Muscle layer of duodenum (tissue), 2 donors: ENCODE data around the gene PRSS23.
"Not testable (repeated sequence)": the region's sequence is repeated elsewhere in the genome, so short reads cannot be mapped to it uniquely, and the experiment has no call there.

Source experiments
- H3K27ac ChIP-seq: one replicate; pipeline ENCODE4 v1.7.0; 2013; ENCODE audit warnings: mild to moderate bottlenecking, low read length
- H3K27me3 ChIP-seq: one replicate; pipeline ENCODE4 v1.7.0; 2013; ENCODE audit warnings: low read depth, mild to moderate bottlenecking, control low read depth, low read length
- H3K36me3 ChIP-seq, 2 donors: one replicate each; pipeline ENCODE4 v1.7.0; 2013; ENCODE audit warnings: low read length in 2 of 2, control low read depth in 1 of 2, mild to moderate bottlenecking in 1 of 2; ENCODE audit not compliant: insufficient read depth in 2 of 2, control insufficient read depth in 1 of 2
- H3K4me1 ChIP-seq, 2 donors: one replicate each; pipeline ENCODE4 v1.7.0; 2013; ENCODE audit warnings: low read length in 2 of 2, mild to moderate bottlenecking in 2 of 2, control low read depth in 1 of 2, moderate library complexity in 1 of 2; ENCODE audit not compliant: insufficient read depth in 2 of 2, control insufficient read depth in 1 of 2
- H3K4me3 ChIP-seq, 2 donors: one replicate each; pipeline ENCODE4 v1.7.0; 2013; ENCODE audit warnings: low read length in 2 of 2, low read depth in 1 of 2, mild to moderate bottlenecking in 1 of 2
- H3K9me3 ChIP-seq, 2 donors: one replicate each; pipeline ENCODE4 v1.7.0; 2013; ENCODE audit warnings: low read length in 2 of 2, control low read depth in 1 of 2, mild to moderate bottlenecking in 1 of 2; ENCODE audit not compliant: control insufficient read depth in 1 of 2
- donor health status: healthy.

Gene PRSS23

DNA sequence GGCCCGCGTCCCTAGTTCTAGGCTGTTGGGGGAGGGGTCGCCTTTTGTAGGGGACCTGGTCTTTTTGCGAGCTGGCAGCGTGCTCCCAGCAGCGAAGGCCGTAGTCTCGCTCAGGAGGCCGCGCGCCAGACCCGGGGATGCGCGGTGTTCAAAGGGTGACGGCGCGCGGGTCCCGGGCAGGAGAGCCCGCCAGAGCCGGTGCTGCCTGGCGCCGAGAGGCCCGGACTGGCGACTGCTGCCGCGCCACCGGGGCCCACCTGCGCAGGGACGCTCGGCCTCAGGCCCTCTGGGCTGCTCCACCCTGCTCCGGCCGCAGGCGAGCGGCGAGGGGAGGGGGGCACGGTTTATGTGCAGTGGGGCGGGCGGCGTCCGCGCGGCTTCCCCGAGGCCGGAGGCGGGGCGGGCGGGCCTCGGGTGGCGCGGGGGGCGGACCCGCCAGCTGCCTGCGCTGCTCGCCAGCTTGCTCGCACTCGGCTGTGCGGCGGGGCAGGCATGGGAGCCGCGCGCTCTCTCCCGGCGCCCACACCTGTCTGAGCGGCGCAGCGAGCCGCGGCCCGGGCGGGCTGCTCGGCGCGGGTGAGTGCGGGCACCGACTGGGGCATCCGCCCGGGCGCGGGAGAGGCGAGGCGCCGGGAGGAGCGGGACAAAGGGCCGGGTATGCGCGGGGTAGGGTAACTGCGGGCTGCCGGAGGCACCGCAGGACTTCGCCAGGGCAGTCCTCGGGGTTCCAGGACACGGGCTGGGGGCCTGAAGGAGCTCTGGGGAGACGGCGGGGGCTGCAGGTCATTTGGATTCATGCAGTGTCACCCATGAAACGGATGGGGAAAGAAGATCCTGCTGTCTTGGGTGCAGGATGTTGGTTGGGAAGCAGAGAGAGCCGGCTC lies at the start of gene PRSS23:
Gene PRSS23 (plus strand): TSS at position 467 of the 884 bp plus-strand sequence. CDS start 7,102 bp downstream, outside the sequence.
- Histone ChIP-seq H3K4me1 (peaks cover 4 to 20% of the 10 kb centered on the region in 2 donors), H3K27me3 (no peaks in the 10 kb centered on the region), H3K36me3 (no peaks in the 10 kb centered on the region), H3K27ac (peak within 1 kb of the TSS; percentile 47), H3K4me3 (peak within 1 kb of the TSS; percentile 79 to 86), H3K9me3 (no peaks in the 10 kb centered on the region)

- Histone ChIP-seq H3K36me3 (no peaks in the 10 kb centered on the region), H3K27ac (no peak overlapping the region), H3K4me3 (no peak overlapping the region), H3K9me3 (no peaks in the 10 kb centered on the region), H3K27me3 (no peaks in the 10 kb centered on the region), H3K4me1 (no peaks in the 10 kb centered on the region)
These were observed 46.9 kb upstream of the PRSS23 start for GRCh38 chr11:86753459-86753858.

- H3K4me3 ChIP-seq: no peak overlapping the region
- H3K27ac ChIP-seq: no peak overlapping the region
- no peaks in the 10 kb centered on the region for H3K36me3 ChIP-seq
These were observed 45.2 kb upstream of the PRSS23 start for GRCh38 chr11:86755146-86755545.

GRCh38 chr11:86758171-86758570 lies 42.2 kb upstream of the PRSS23 start:
- Histone ChIP-seq H3K27me3 (no peaks in the 10 kb centered on the region), H3K36me3 (no peaks in the 10 kb centered on the region), H3K4me3 (no peak overlapping the region), H3K9me3 (no peaks in the 10 kb centered on the region), H3K4me1 (no peaks in the 10 kb centered on the region), H3K27ac (no peak overlapping the region)

More at GRCh38 chr11:86755146-86755545, 45.2 kb upstream of the PRSS23 start:
- no peaks in the 10 kb centered on the region for H3K27me3 ChIP-seq
- no peaks in the 10 kb centered on the region for H3K4me1 ChIP-seq
- no peaks in the 10 kb centered on the region for H3K9me3 ChIP-seq

- Histone ChIP-seq H3K4me1 (no peaks in the 10 kb centered on the region), H3K27me3 (no peaks in the 10 kb centered on the region), H3K27ac (no peak overlapping the region), H3K4me3 (no peak overlapping the region), H3K36me3 (no peaks in the 10 kb centered on the region), H3K9me3 (no peaks in the 10 kb centered on the region)
These were observed 39.8 kb upstream of the PRSS23 start for GRCh38 chr11:86760577-86760976.

GRCh38 chr11:86761978-86762377 lies 38.4 kb upstream of the PRSS23 start:
- H3K9me3 ChIP-seq: no peaks in the 10 kb centered on the region
- no peaks in the 10 kb centered on the region for H3K27me3 ChIP-seq
- H3K4me1 ChIP-seq: no peaks in the 10 kb centered on the region
- H3K27ac ChIP-seq: no peak overlapping the region
- no peaks in the 10 kb centered on the region for H3K36me3 ChIP-seq
- no peak overlapping the region for H3K4me3 ChIP-seq

DNA sequence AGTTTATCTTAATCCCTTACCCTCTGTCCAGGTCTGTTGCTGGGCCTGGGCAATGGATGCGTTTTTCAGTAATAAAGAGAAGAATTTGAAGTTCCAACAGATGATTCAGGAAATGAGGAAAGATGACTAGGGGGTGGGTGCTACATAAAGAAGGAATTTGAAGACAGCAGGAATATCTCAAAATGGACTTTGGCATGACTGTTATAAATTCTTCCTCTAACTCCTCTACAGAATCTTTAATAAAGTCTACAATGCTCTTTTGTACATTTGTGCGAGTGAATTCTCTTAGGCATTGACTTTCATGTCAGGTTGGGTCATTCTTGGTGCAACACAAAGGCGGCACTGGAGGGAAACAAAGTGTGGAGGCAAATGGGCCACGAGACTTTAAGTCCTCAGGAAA lies 35.1 kb upstream of the PRSS23 start:
- Histone ChIP-seq H3K4me3 (no peak overlapping the region), H3K9me3 (no peaks in the 10 kb centered on the region), H3K36me3 (no peaks in the 10 kb centered on the region), H3K27ac (no peak overlapping the region), H3K27me3 (no peaks in the 10 kb centered on the region), H3K4me1 (no peaks in the 10 kb centered on the region)

- no peaks in the 10 kb centered on the region for H3K27me3 ChIP-seq
- H3K36me3 ChIP-seq: no peaks in the 10 kb centered on the region
- H3K27ac ChIP-seq: no peak overlapping the region
- H3K4me1 ChIP-seq: no peaks in the 10 kb centered on the region
- no peaks in the 10 kb centered on the region for H3K9me3 ChIP-seq
- no peak overlapping the region for H3K4me3 ChIP-seq
These were observed 34.5 kb upstream of the PRSS23 start for GRCh38 chr11:86765878-86766277.

- Histone ChIP-seq H3K27ac (no peak overlapping the region), H3K27me3 (no peaks in the 10 kb centered on the region), H3K36me3 (no peaks in the 10 kb centered on the region), H3K4me3 (no peak overlapping the region), H3K9me3 (no peaks in the 10 kb centered on the region), H3K4me1 (no peaks in the 10 kb centered on the region)
These were observed 31.1 kb upstream of the PRSS23 start for GRCh38 chr11:86769219-86769618.

DNA sequence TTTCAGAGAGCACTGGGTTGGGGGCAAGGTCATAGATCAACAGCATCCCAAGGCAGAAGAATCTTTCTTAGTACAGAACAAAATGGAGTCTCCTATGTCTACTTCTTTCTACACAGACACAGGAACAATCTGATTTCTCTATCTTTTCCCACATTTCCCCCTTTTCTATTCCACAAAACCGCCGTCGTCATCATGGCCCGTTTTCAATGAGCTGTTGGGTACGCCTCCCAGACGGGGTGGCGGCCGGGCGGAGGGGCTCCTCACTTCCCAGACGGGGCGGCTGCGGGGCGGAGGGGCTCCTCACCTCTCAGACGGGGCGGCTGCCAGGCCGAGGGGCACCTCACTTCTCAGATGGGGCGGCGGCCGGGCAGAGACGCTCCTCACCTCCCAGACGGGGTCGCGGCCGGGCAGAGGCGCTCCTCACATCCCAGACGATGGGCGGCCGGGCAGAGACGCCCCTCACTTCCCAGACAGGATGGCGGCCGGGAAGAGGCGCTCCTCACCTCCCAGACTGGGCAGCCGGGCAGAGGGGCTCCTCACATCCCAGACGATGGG lies 29.8 kb upstream of the PRSS23 start:
- not testable (repeated sequence) for H3K4me3 ChIP-seq, H3K27me3 ChIP-seq, H3K9me3 ChIP-seq, H3K36me3 ChIP-seq, H3K27ac ChIP-seq, H3K4me1 ChIP-seq

- Histone ChIP-seq H3K4me3 (no peak overlapping the region), H3K4me1 (no peaks in the 10 kb centered on the region), H3K9me3 (no peaks in the 10 kb centered on the region), H3K36me3 (no peaks in the 10 kb centered on the region), H3K27me3 (no peaks in the 10 kb centered on the region), H3K27ac (no peak overlapping the region)
These were observed 27.3 kb upstream of the PRSS23 start for GRCh38 chr11:86772999-86773398.
